ENCODE results near the gene NCKAP5.
"Not testable (repeated sequence)": the region's sequence is repeated elsewhere in the genome, so short reads cannot be mapped to it uniquely, and the experiment has no call there.

NCKAP5 gene

GRCh38 chr2:132733094-132733493 lies 835.2 kb downstream of the NCKAP5 start:
- DNase-seq, result no peak

- DNase-seq, result no peak
These were observed 835.6 kb downstream of the NCKAP5 start for GRCh38 chr2:132732694-132733093.

- no peak for DNase-seq
These were observed 836.8 kb downstream of the NCKAP5 start for GRCh38 chr2:132731441-132731840.

GRCh38 chr2:132730611-132731010 lies 837.7 kb downstream of the NCKAP5 start:
- DNase-seq, result no peak

- DNase-seq, result no peak
These were observed 838.7 kb downstream of the NCKAP5 start for GRCh38 chr2:132729522-132729921.

GRCh38 chr2:132726155-132726554 lies 842.1 kb downstream of the NCKAP5 start:
- no peak for DNase-seq

GRCh38 chr2:132725748-132726147 lies 842.5 kb downstream of the NCKAP5 start:
- DNase-seq, result no peak

- no peak for DNase-seq
These were observed 843.1 kb downstream of the NCKAP5 start for GRCh38 chr2:132725148-132725547.

GRCh38 chr2:132721938-132722337 lies 846.3 kb downstream of the NCKAP5 start:
- no peak for DNase-seq

GRCh38 chr2:132720393-132720792 lies 847.9 kb downstream of the NCKAP5 start:
- no peak for DNase-seq

- DNase-seq, result no peak
These were observed 848.8 kb downstream of the NCKAP5 start for GRCh38 chr2:132719480-132719879.

GRCh38 chr2:132716954-132717353 lies 851.3 kb downstream of the NCKAP5 start:
- no peak for DNase-seq

- no peak for DNase-seq
These were observed 852.6 kb downstream of the NCKAP5 start for GRCh38 chr2:132715386-132716351.

- DNase-seq, result no peak
These were observed 864.9 kb downstream of the NCKAP5 start for GRCh38 chr2:132703396-132703795.

- DNase-seq, result no peak
These were observed 866.5 kb downstream of the NCKAP5 start for GRCh38 chr2:132701810-132702209.

- not testable (repeated sequence) for DNase-seq
These were observed 868.5 kb downstream of the NCKAP5 start for GRCh38 chr2:132699802-132700201.

GRCh38 chr2:132698347-132698746 lies 869.9 kb downstream of the NCKAP5 start:
- DNase-seq, result not testable (repeated sequence)

- no peak for DNase-seq
These were observed 870.6 kb downstream of the NCKAP5 start for GRCh38 chr2:132697556-132698205.

GRCh38 chr2:132692816-132693215 lies 875.4 kb downstream of the NCKAP5 start:
- DNase-seq, result no peak

- no peak for DNase-seq
These were observed 876.7 kb downstream of the NCKAP5 start for GRCh38 chr2:132691556-132691955.

GRCh38 chr2:132690664-132691303 lies 877.5 kb downstream of the NCKAP5 start:
- no peak for DNase-seq

- DNase-seq, result no peak
These were observed 886.5 kb downstream of the NCKAP5 start for GRCh38 chr2:132681766-132682165.

GRCh38 chr2:132680544-132680943 lies 887.7 kb downstream of the NCKAP5 start:
- DNase-seq, result no peak

GRCh38 chr2:132678483-132678882 lies 889.8 kb downstream of the NCKAP5 start:
- no peak for DNase-seq

Measured in DMS 273 treated with DMSO at 0.1 percent for 48 hours (cell line).